ENCODE results near the gene POLR3G.

DNA sequence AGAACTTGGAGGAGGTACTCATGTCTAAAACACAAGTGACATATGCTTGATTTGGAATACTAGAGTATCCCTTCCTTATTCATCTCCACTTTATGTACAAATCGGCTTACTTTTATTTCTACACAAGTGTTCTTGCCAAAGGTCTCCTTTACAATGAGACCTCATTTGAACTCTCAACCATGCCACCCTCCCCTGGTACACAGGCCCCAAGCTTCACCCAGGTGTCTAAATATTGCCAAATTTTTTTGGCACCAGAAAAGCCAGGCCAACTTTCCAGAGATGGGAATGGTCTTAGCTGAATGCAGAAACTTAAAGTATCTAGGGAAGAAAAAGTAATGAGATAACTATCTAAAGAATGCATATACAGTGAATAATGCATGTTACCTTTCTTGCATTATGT, 35.8 kb downstream of the POLR3G start:
- TF ChIP-seq EP300 (IDR thresholded peaks at IDR 0.05) (no peak), POLR2A (IDR thresholded peaks at IDR 0.05) (no peak)
